GM13977 (cell line): ENCODE measurements around the gene LRRC47.

Experiments
- DNase-seq: peaks from one replicate; pipeline ENCODE4 v3.0.0; 2012; ENCODE audit warnings: low spot score
- CTCF ChIP-seq: IDR thresholded peaks from 2 replicates; pipeline ENCODE4 v1.5.1; 2012; ENCODE audit warnings: mild to moderate bottlenecking, control low read depth; ENCODE audit not compliant: insufficient read depth; ENCODE audit errors: extremely low read depth, missing control alignments
- in situ Hi-C: fragments of 300-500 bp; cut with MboI; formaldehyde crosslinking; loops from one replicate; pipeline ENCODE4 v1.12.0; 2022; ENCODE audit warnings: low sequenced_read_pairs, low pct_unique_long_range_greater_than_20kb, mixed read lengths, inconsistent platforms; ENCODE audit not compliant: unreplicated experiment

Gene LRRC47

DNA sequence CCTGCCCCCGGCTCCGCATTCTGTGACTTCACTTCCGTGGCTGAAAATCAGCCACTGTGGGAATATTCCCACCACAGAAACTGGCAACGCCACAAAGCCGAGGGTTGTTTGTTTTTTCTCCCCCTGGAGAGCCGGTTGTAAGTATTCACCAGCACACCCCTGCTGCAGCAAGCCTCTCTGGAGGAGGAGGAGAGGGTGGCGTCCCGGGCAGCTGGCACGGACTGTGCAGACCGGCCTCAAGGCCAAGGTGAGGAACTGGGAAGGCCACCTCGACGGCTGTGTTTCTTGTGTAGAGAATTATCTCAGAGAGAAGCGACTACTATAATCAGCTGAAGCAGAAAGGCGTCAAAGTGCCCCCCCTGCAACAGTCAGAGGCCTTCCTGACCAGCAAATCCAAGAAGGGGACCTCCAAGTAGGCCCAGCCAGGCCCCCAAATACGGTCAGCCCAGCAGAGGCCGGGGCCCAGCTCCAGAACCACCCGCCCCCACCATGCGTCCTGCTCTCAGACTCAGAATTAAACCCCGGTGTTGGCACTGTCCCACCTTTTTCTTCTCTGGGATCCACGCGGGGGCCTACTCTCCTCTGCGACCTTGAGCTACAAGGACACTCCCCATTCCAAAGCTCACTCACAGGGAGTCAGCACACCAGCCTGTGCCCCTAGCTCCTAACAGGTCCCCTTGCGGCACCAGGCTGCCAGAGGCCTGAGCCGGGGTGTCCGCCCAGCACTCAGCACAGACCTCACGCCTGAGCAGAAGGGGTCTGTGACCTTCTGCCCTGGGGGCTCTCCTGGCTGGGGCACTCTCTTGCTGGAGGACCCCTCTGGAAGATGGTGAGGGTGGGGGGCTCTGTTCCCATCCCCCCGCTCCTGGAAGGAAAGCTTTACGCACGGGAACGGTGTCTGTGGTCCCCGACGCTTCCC, 24.9 kb downstream of the LRRC47 start:
- in situ Hi-C loops: no loop called here
- TF ChIP-seq CTCF: no peak
- DNase-seq: no peak

DNA sequence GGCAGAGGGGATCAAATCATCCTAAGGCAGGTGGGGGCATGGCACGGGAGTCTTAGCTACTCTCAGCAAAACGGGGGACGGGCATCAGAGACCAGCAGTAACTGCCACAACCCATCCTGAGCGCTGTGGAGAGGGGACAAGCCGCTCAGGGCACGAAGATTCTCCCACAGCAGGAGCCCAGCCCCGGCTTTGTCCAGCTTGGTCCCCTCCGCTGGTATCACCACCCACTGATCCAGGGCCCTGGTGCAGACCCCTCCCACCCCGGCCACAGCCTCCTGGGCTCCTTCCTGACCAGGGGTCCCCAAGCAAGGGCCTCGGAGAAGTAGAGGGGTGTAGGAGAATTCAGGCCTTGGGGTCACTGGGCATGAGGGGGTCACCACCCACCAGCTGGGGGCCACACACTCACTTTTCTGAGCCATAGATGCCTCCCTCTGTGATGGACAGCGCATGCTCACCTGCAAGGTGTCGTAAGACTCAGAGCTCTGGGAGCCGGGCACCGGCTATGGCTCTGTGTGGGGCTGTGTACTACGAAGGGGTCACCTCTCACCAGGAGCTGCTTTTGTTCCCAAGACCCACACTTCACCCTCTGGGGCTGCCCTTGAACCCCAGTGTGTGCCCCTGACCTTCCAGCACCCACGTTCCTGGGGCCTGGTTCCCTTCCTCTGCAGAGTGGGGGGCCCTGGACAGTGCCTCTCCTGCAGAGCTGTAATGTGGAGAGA, 26.1 kb downstream of the LRRC47 start:
- in situ Hi-C loops: no loop called here
- no peak for DNase-seq
- TF ChIP-seq CTCF: no peak

DNA sequence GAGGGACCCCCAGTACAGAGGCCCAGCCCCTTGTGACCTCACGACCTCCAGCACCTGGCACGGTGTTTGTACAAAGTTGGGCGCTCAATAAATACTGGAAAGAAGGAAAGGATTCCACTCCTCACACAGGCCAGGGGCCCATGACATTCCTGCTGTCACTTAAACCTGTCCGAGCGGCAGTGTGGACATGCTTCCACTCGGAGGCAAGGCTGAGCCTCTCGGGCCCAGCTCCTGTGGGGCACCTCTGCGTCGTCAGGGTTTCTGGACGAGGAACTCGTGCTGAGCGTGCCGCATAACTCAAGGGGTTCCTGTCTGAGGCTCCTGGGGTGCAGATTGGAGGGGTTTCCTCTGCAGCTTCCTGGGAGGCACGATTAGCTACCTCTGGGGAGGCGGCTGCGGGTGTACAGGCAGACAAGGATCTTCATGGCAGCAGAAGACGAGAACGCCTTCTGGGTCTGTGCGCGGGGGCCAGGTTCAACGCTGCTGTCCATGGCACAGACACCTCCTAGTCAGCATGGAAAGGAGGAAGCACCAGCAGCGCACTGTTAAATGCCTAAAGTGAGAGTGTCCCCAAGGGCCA, 27.4 kb downstream of the LRRC47 start:
- no peak for TF ChIP-seq CTCF

GRCh38 chr1:3767328-3767925, 28.9 kb downstream of the LRRC47 start:
- DNase-seq: no peak
- in situ Hi-C loops: no loop called here
- no peak for TF ChIP-seq CTCF

More for the DNA sequence above, 27.4 kb downstream of the LRRC47 start:
- DNase-seq: no peak
- in situ Hi-C loops: no loop called here

GRCh38 chr1:3763351-3764125, 32.8 kb downstream of the LRRC47 start:
- in situ Hi-C loops: no loop called here
- no peak for TF ChIP-seq CTCF
- DNase-seq: no peak

DNA sequence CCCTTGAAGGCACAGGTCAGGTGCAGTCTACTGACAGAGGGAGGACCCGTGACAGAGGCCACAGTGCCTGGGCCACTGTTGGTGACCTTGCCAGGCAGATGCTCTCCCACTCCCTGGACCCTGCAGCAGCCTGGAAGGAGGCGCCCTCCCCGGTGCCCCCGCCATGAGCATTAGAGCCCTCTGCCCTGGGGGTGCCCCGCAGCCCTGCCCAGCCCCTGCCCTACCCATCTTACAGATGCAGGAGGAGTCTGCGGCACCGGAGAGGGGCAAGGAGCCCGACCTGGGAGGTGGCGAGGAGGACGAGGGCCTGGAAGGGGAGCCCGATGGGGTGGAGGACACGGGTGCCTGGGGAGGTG, 33.4 kb downstream of the LRRC47 start:
- no peak for DNase-seq
- in situ Hi-C loops: no loop called here
- no peak for TF ChIP-seq CTCF
